Right lobe of liver (tissue), 4 donors: ENCODE measurements around the gene ITGB1.

Source experiments
- CTCF ChIP-seq, 4 donors: fragments of 200-600 bp in 3 of 4; fragments of 450-650 bp in 1 of 4; IDR thresholded peaks; one replicate each; pipeline versions ENCODE4 v1.5.1 to v1.8.0; 2016 to 2022; ENCODE audit warnings: antibody characterized with exemption in 4 of 4, mild to moderate bottlenecking in 2 of 4
- POLR2A ChIP-seq: fragments of 450-650 bp; IDR thresholded peaks from one replicate; pipeline ENCODE4 v1.6.1; 2017; ENCODE audit warnings: antibody characterized with exemption, mild to moderate bottlenecking
- donor health status: DM: no; HTN: no; CAD: no.
- donor health status: DM: no; HTN: no; CAD: no.
- donor health status: DM: no; HTN: yes; CAD: no.

DNA sequence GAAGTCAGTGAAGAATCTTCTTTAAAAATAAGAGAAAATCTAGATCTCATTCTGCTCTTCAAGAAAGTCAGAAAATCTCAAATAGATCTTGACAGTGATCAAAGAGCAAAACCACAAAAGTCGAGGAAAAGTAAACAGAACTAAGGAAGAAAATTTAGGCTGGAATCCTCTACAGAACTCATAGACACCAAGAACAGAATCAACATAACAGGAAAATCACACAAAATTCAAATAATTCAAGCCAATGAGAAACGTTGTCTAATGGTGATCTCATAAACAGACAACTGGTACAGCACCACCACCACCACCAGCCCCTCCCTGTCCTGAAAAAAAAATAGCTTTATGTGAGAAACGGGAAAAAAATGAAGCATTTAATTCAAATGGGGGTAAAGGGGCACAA lies 6.9 kb downstream of the ITGB1 start:
- TF ChIP-seq CTCF (IDR thresholded peaks at IDR 0.05) (no peak), POLR2A (no peak)
